Measurements from ENCODE around the gene TNFSF15.
A peak's percentile ranks its signal among the peaks of the same experiment; 100 is the strongest.

TNFSF15 gene

GRCh38 chr9:114787214-114787613 is 18.6 kb downstream of the TNFSF15 start:
- H3K4me3 ChIP-seq (ENCODE audit: control insufficient read depth, low read depth, low read length), result no peak overlapping the region
- no peak for TF ChIP-seq CTCF (conservative IDR thresholded peaks at IDR 0.05; ENCODE audit: control insufficient read depth, insufficient read depth, low read depth, low read length)
- no peak for DNase-seq (ENCODE audit: low read depth)

- H3K4me3 ChIP-seq (ENCODE audit: control insufficient read depth, low read depth, low read length), result no peak overlapping the region
- DNase-seq (ENCODE audit: low read depth), result peak; percentile 28
- no peak for TF ChIP-seq CTCF (conservative IDR thresholded peaks at IDR 0.05; ENCODE audit: control insufficient read depth, insufficient read depth, low read depth, low read length)
Measured at GRCh38 chr9:114785866-114786650, 19.8 kb downstream of the TNFSF15 start.

GRCh38 chr9:114784721-114785279 is 21.0 kb downstream of the TNFSF15 start:
- no peak for DNase-seq (ENCODE audit: low read depth)
- H3K4me3 ChIP-seq (ENCODE audit: control insufficient read depth, low read depth, low read length), result no peak overlapping the region
- TF ChIP-seq CTCF (conservative IDR thresholded peaks at IDR 0.05; ENCODE audit: control insufficient read depth, insufficient read depth, low read depth, low read length), result no peak

GRCh38 chr9:114782586-114782985 is 23.3 kb downstream of the TNFSF15 start:
- H3K4me3 ChIP-seq (ENCODE audit: control insufficient read depth, low read depth, low read length), result no peak overlapping the region
- no peak for DNase-seq (ENCODE audit: low read depth)
- TF ChIP-seq CTCF (conservative IDR thresholded peaks at IDR 0.05; ENCODE audit: control insufficient read depth, insufficient read depth, low read depth, low read length), result no peak

- no peak overlapping the region for H3K4me3 ChIP-seq (ENCODE audit: control insufficient read depth, low read depth, low read length)
- no peak for TF ChIP-seq CTCF (conservative IDR thresholded peaks at IDR 0.05; ENCODE audit: control insufficient read depth, insufficient read depth, low read depth, low read length)
- peak; percentile 5 for DNase-seq (ENCODE audit: low read depth)
Measured at GRCh38 chr9:114779352-114779845, 26.4 kb downstream of the TNFSF15 start.

GRCh38 chr9:114777821-114778609 is 27.8 kb downstream of the TNFSF15 start:
- TF ChIP-seq CTCF (conservative IDR thresholded peaks at IDR 0.05; ENCODE audit: control insufficient read depth, insufficient read depth, low read depth, low read length), result no peak
- H3K4me3 ChIP-seq (ENCODE audit: control insufficient read depth, low read depth, low read length), result no peak overlapping the region
- DNase-seq (ENCODE audit: low read depth), result peak; percentile 7
